ENCODE results near the gene TP53TG3F.
"Not testable (repeated sequence)": the region's sequence is repeated elsewhere in the genome, so short reads cannot be mapped to it uniquely, and the experiment has no call there.

TP53TG3F gene

GRCh38 chr16:33459312-33459711, at the start of gene TP53TG3F:
TP53TG3F (plus strand) TSS chr16:33459612; CDS start chr16:33459680, 68 bp downstream.
- not testable (repeated sequence) for DNase-seq (ENCODE audit: low read depth in 2 of 2)

GRCh38 chr16:33491611-33492010, 32.2 kb downstream of the TP53TG3F start:
- DNase-seq (ENCODE audit: low read depth in 2 of 2): not testable (repeated sequence)

DNA sequence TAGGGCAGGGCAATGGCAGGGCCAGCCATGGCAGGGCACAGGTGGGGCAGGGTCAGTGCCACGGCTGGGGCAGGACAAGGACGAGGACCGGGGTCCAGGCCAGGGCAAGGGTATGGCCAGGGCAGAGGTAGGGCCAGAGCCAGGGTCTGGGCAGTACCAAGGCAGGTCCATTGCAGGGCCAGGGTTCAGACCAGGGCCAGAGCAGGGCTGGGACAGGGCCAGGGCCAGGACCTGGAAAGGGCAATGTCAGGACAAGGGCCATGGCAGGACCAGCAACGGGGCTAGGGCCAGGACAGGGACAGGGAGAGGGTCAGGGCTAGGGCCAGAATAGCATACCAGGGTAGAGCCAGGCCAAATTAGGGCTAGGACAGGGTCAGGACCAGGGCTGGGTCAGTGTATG, 47.8 kb downstream of the TP53TG3F start:
- not testable (repeated sequence) for DNase-seq (ENCODE audit: low read depth in 2 of 2)

GRCh38 chr16:33509070-33509469, 49.7 kb downstream of the TP53TG3F start:
- not testable (repeated sequence) for DNase-seq (ENCODE audit: low read depth in 2 of 2)

DNA sequence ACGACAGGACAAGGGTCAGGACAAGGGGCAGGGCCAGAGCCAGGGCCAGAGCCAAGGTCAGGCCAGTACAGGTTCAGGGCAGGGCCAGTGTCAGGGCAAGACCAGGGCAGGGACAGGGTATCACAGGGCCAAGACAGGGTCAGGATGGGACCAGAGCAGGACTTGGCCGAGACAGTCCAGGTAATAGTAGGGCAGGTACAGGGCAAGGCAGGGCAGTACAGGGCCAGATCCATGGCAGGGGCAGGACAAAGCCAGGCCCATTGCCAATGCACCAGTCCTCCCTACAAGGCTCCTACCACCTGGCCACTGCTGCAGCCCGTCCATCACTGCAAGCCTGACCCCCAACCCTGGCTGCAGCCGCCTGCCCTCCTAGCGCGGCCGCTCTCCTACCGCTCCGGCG, 50.5 kb downstream of the TP53TG3F start:
- not testable (repeated sequence) for DNase-seq (ENCODE audit: low read depth in 2 of 2)

Data from fibroblast of skin of left biceps (primary cell).